Brain microvascular endothelial cell (primary cell): Measurements from ENCODE around the gene CASTOR1.

Source experiments
- DNase-seq: peaks from one replicate; pipeline ENCODE4 v3.0.0-alpha.2; 2020
- H3K27ac ChIP-seq: fragments of 250-450 bp; sonication (Bioruptor Pico); 2 replicates; pipeline ENCODE4 v1.5.1; 2020; ENCODE audit warnings: mild to moderate bottlenecking, moderate library complexity
- H3K27me3 ChIP-seq: fragments of 250-450 bp; sonication (Bioruptor Pico); replicated peaks from 2 replicates; pipeline ENCODE4 v1.5.1; 2020; ENCODE audit warnings: mild to moderate bottlenecking
- H3K36me3 ChIP-seq: fragments of 250-450 bp; sonication (Bioruptor Pico); replicated peaks from 2 replicates; pipeline ENCODE4 v1.5.1; 2020; ENCODE audit warnings: mild to moderate bottlenecking
- H3K4me3 ChIP-seq: 2 replicates; pipeline ENCODE4 v1.5.1; 2011; ENCODE audit warnings: low read depth, mild to moderate bottlenecking, control low read depth, low read length, moderate library complexity
- CTCF ChIP-seq: IDR thresholded peaks from 2 replicates; pipeline ENCODE4 v1.5.1; 2011; ENCODE audit warnings: low read depth, mild to moderate bottlenecking, moderate library complexity, low read length, control low read depth, inconsistent platforms; ENCODE audit errors: missing control alignments
- in situ Hi-C: cut with HindIII; loops from 2 replicates; pipeline ENCODE4 v1.10.0; 2017; ENCODE audit warnings: low sequenced_read_pairs, low pct_ligation_motif_present

CASTOR1 gene

GRCh38 chr22:30305906-30306626 is 16.8 kb upstream of the CASTOR1 start:
- TF ChIP-seq CTCF: no peak

GRCh38 chr22:30305519-30305905 is 16.2 kb upstream of the CASTOR1 start:
- no peaks in the 10 kb centered on the region for H3K27me3 ChIP-seq
- TF ChIP-seq CTCF: no peak
- in situ Hi-C loops: no loop called here
- no peak for DNase-seq
- no peak overlapping the region for H3K4me3 ChIP-seq
- H3K27ac ChIP-seq: no peak overlapping the region
- peaks cover 5% of the 10 kb centered on the region for H3K36me3 ChIP-seq

More at GRCh38 chr22:30305906-30306626, 16.8 kb upstream of the CASTOR1 start:
- Histone ChIP-seq H3K36me3 (peaks cover under 1% of the 10 kb centered on the region), H3K27me3 (no peaks in the 10 kb centered on the region), H3K4me3 (no peak overlapping the region), H3K27ac (no peak overlapping the region)
- no peak for DNase-seq
- in situ Hi-C loops: no loop called here

GRCh38 chr22:30304495-30305244 is 15.4 kb upstream of the CASTOR1 start:
- DNase-seq: no peak
- Histone ChIP-seq H3K36me3 (peaks cover 7% of the 10 kb centered on the region), H3K4me3 (no peak overlapping the region), H3K27me3 (no peaks in the 10 kb centered on the region), H3K27ac (no peak overlapping the region)
- no peak for TF ChIP-seq CTCF
- in situ Hi-C loops: no loop called here

GRCh38 chr22:30302810-30303138 is 13.5 kb upstream of the CASTOR1 start:
- peaks cover 19% of the 10 kb centered on the region for H3K36me3 ChIP-seq
- H3K4me3 ChIP-seq: no peak overlapping the region
- in situ Hi-C loops: no loop called here
- no peak for DNase-seq
- no peak for TF ChIP-seq CTCF
- H3K27ac ChIP-seq: no peak overlapping the region
- H3K27me3 ChIP-seq: no peaks in the 10 kb centered on the region

- Histone ChIP-seq H3K4me3 (no peak overlapping the region), H3K27ac (no peak overlapping the region), H3K27me3 (no peaks in the 10 kb centered on the region), H3K36me3 (peaks cover 20% of the 10 kb centered on the region)
- no peak for TF ChIP-seq CTCF
- in situ Hi-C loops: no loop called here
- DNase-seq: no peak
Measured at GRCh38 chr22:30301995-30302809, 12.9 kb upstream of the CASTOR1 start.
